ENCODE measurements around the gene OSBPL2. TPM values are rescaled to one million over a fixed set of nuclear protein-coding genes. Genes with fewer than 3 reads are reported as not detected.
A peak's percentile ranks its signal among the peaks of the same experiment; 100 is the strongest.

Gene OSBPL2
- total RNA-seq, 1 experiment from 2014 or later: 26.3 TPM

DNA sequence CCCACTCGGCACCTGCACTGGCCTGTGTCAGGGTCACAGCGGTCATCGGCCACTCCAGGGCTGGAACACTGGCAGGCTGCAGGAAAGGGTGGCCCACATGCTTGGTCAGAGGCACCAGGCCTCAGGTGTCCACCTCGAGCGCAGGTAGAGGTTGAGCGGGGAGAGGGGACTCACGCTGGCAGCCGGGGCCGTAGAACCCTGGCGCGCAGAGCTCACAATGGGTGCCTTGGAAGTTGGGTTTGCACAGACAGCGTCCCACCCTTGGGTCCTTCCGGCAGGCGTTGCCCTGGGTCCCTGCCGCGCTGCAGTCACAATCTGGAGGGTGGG lies 99.9 kb downstream of the OSBPL2 start:
- no peak overlapping the region for H3K27ac ChIP-seq (ENCODE audit: low read depth, low read length, poor library complexity, severe bottlenecking)
- H3K9me3 ChIP-seq (ENCODE audit: low read depth, low read length, poor library complexity, severe bottlenecking): no peaks in the 10 kb centered on the region
- TF ChIP-seq CTCF (conservative IDR thresholded peaks at IDR 0.05; ENCODE audit: low read depth, low read length): no peak
- POLR2A ChIA-PET (ENCODE audit: low non-redundant PET): no interaction called here
- no peaks in the 10 kb centered on the region for H3K4me1 ChIP-seq (ENCODE audit: insufficient read depth, low read length, poor library complexity, severe bottlenecking)
- no peaks in the 10 kb centered on the region for H3K36me3 ChIP-seq (ENCODE audit: insufficient read depth, low read length, poor library complexity, severe bottlenecking)
- no peaks in the 10 kb centered on the region for H3K27me3 ChIP-seq (replicated peaks; ENCODE audit: insufficient read depth, low read depth, low read length, poor library complexity)
- no peak for DNase-seq (ENCODE audit: low spot score)
- BruUV-seq (replicated peaks): no TSS peak
- CTCF ChIA-PET: no interaction called here
- no peak overlapping the region for H3K4me3 ChIP-seq (ENCODE audit: low read depth, low read length, poor library complexity, severe bottlenecking)
- intact Hi-C loops (cut with micrococcal nuclease; ENCODE audit: unreplicated experiment): no loop called here

- Histone ChIP-seq H3K4me1 (ENCODE audit: insufficient read depth, low read length, poor library complexity, severe bottlenecking) (no peaks in the 10 kb centered on the region), H3K27ac (ENCODE audit: low read depth, low read length, poor library complexity, severe bottlenecking) (no peak overlapping the region), H3K36me3 (ENCODE audit: insufficient read depth, low read length, poor library complexity, severe bottlenecking) (no peaks in the 10 kb centered on the region), H3K9me3 (ENCODE audit: low read depth, low read length, poor library complexity, severe bottlenecking) (no peaks in the 10 kb centered on the region), H3K27me3 (replicated peaks; ENCODE audit: insufficient read depth, low read depth, low read length, poor library complexity) (no peaks in the 10 kb centered on the region), H3K4me3 (ENCODE audit: low read depth, low read length, poor library complexity, severe bottlenecking) (no peak overlapping the region)
- CTCF ChIA-PET: interaction anchor here (0.6 kb wide), 1 partner anchor 74 kb away, joined by 8 read pairs; no protein-coding TSS in a partner anchor
- intact Hi-C loops (cut with micrococcal nuclease; ENCODE audit: unreplicated experiment): no loop called here
- BruUV-seq (replicated peaks): no TSS peak
- DNase-seq (ENCODE audit: low spot score): no peak
- TF ChIP-seq CTCF (conservative IDR thresholded peaks at IDR 0.05; ENCODE audit: low read depth, low read length): no peak
- TF ChIP-seq EZH2 (IDR thresholded peaks at IDR 0.05; ENCODE audit: borderline replicate concordance, low read depth, low read length, poor library complexity, severe bottlenecking): no peak
- POLR2A ChIA-PET (ENCODE audit: low non-redundant PET): no interaction called here
Observed at GRCh38 chr20:62339647-62340062, 101.3 kb downstream of the OSBPL2 start.

- DNase-seq (ENCODE audit: low spot score): peak; percentile 44
- H3K4me1 ChIP-seq (ENCODE audit: insufficient read depth, low read length, poor library complexity, severe bottlenecking): no peaks in the 10 kb centered on the region
- no peaks in the 10 kb centered on the region for H3K27me3 ChIP-seq (replicated peaks; ENCODE audit: insufficient read depth, low read depth, low read length, poor library complexity)
- H3K4me3 ChIP-seq (ENCODE audit: low read depth, low read length, poor library complexity, severe bottlenecking): no peak overlapping the region
- CTCF ChIA-PET: no interaction called here
- intact Hi-C loops (cut with micrococcal nuclease; ENCODE audit: unreplicated experiment): no loop called here
- H3K9me3 ChIP-seq (ENCODE audit: low read depth, low read length, poor library complexity, severe bottlenecking): no peaks in the 10 kb centered on the region
- H3K36me3 ChIP-seq (ENCODE audit: insufficient read depth, low read length, poor library complexity, severe bottlenecking): no peaks in the 10 kb centered on the region
- POLR2A ChIA-PET (ENCODE audit: low non-redundant PET): no interaction called here
- H3K27ac ChIP-seq (ENCODE audit: low read depth, low read length, poor library complexity, severe bottlenecking): no peak overlapping the region
- no TSS peak for BruUV-seq (replicated peaks)
- TF ChIP-seq EZH2 (IDR thresholded peaks at IDR 0.05; ENCODE audit: borderline replicate concordance, low read depth, low read length, poor library complexity, severe bottlenecking) (no peak), CTCF (conservative IDR thresholded peaks at IDR 0.05; ENCODE audit: low read depth, low read length) (no peak)
Observed at GRCh38 chr20:62342910-62343309, 104.6 kb downstream of the OSBPL2 start.
